HL-60 (cell line): ENCODE measurements around the gene IRS4.

Source experiments
- DNase-seq, 2 experiments: peaks; one replicate each; pipeline ENCODE4 v3.0.0-alpha.2; 2010 to 2020; ENCODE audit warnings: low read depth in 1 of 2, low spot score in 1 of 2
- H3K27ac ChIP-seq: fragments of 250-450 bp; sonication (Bioruptor Pico); replicated peaks from 2 replicates; pipeline ENCODE4 v1.5.1; 2020; ENCODE audit warnings: mild to moderate bottlenecking, moderate library complexity
- H3K27me3 ChIP-seq: fragments of 250-450 bp; sonication (Bioruptor Pico); 2 replicates; pipeline ENCODE4 v1.5.1; 2021; ENCODE audit warnings: mild to moderate bottlenecking, moderate library complexity; ENCODE audit not compliant: insufficient read depth, poor library complexity, severe bottlenecking
- H3K4me3 ChIP-seq: replicated peaks from 2 replicates; pipeline ENCODE4 v1.5.1; 2011; ENCODE audit warnings: mild to moderate bottlenecking, control low read depth, low read length; ENCODE audit not compliant: insufficient read depth
- CTCF ChIP-seq: IDR thresholded peaks from one replicate; pipeline ENCODE4 v1.5.1; 2011; ENCODE audit warnings: low read length, control low read depth, inconsistent platforms; ENCODE audit not compliant: insufficient read depth
- GABPA ChIP-seq: IDR thresholded peaks from 2 replicates; pipeline ENCODE4 v1.6.1; 2012; ENCODE audit warnings: low read depth
- POLR2AphosphoS5 ChIP-seq: IDR thresholded peaks from 2 replicates; pipeline ENCODE4 v1.6.1; 2012; ENCODE audit warnings: low read depth
- REST ChIP-seq: IDR thresholded peaks from 2 replicates; pipeline ENCODE4 v1.6.1; 2012; ENCODE audit warnings: low read depth; ENCODE audit not compliant: insufficient replicate concordance
- SPI1 ChIP-seq: IDR thresholded peaks from 2 replicates; pipeline ENCODE4 v1.6.1; 2012; ENCODE audit warnings: low read depth, mild to moderate bottlenecking, borderline replicate concordance

IRS4 gene

GRCh38 chrX:108701633-108702032, 34.7 kb downstream of the IRS4 start:
- no peaks in the 10 kb centered on the region for H3K27me3 ChIP-seq
- no peak for TF ChIP-seq GABPA
- TF ChIP-seq SPI1: no peak
- no peak for TF ChIP-seq REST
- TF ChIP-seq POLR2AphosphoS5: no peak
- no peak for TF ChIP-seq CTCF
- H3K27ac ChIP-seq: no peak overlapping the region
- no peak for DNase-seq
- no peak overlapping the region for H3K4me3 ChIP-seq

GRCh38 chrX:108699368-108699767, 37.0 kb downstream of the IRS4 start:
- no peak overlapping the region for H3K27ac ChIP-seq
- no peaks in the 10 kb centered on the region for H3K27me3 ChIP-seq
- DNase-seq: no peak
- TF ChIP-seq GABPA: no peak
- no peak for TF ChIP-seq CTCF
- TF ChIP-seq REST: no peak
- TF ChIP-seq SPI1: no peak
- TF ChIP-seq POLR2AphosphoS5: no peak
- no peak overlapping the region for H3K4me3 ChIP-seq

- DNase-seq: no peak
- no peaks in the 10 kb centered on the region for H3K27me3 ChIP-seq
- TF ChIP-seq REST: no peak
- TF ChIP-seq GABPA: no peak
- no peak for TF ChIP-seq SPI1
- TF ChIP-seq POLR2AphosphoS5: no peak
- no peak for TF ChIP-seq CTCF
- no peak overlapping the region for H3K4me3 ChIP-seq
- no peak overlapping the region for H3K27ac ChIP-seq
Observed at GRCh38 chrX:108696690-108697089, 39.7 kb downstream of the IRS4 start.
